Sigmoid colon (tissue), 4 donors: Measurements from ENCODE around the gene GRM4.

Source experiments
- EP300 ChIP-seq, 4 donors: sonication (generic); formaldehyde crosslinking; IDR thresholded peaks; one replicate each; pipeline ENCODE4 v1.6.1; 2017; ENCODE audit warnings: antibody characterized with exemption in 4 of 4
- POLR2AphosphoS5 ChIP-seq, 4 donors: sonication (generic); formaldehyde crosslinking; IDR thresholded peaks; one replicate each; pipeline ENCODE4 v1.6.1; 2017; ENCODE audit warnings: antibody characterized with exemption in 4 of 4
- TF ChIP-seq, protein P1 (sequence below), 4 experiments: fragments of 450-650 bp in 3 of 4; fragments of 200-600 bp in 1 of 4; IDR thresholded peaks; one replicate each; pipeline ENCODE4 v1.5.1; 2016 to 2019; ENCODE audit warnings: antibody characterized with exemption in 4 of 4, mild to moderate bottlenecking in 3 of 4, moderate library complexity in 2 of 4

DNA sequence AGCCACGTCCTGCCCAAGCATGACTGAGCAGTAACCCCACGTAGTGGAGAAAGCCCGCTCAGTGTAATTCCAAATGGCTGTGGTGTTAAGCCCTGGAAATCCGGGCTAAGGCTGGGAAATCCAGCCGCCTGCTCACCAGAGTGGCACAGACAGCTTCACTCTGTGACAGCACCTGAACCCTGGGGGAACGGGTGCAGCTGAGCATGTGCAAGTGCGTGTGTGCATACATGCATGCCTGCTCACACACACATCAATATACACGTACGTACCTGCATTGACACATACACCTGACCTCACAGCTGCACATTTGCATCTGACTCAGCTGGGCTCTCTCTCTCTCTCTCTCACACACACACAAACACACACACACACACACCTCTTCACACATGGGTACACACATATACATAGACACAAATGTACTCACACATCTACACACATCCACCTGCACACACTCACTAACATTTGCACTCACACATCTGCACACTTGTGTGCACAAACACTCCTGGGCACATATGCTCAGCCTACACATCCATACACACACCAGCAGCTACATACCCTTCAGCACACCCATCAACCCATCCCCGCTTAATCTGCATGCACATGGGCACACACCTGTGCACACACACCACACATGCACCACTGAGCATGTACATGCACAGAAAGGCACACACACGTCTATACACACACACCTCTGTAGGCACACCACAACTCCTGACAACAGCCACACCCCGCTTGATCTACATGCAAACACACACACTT, 114.1 kb downstream of the GRM4 start:
- TF ChIP-seq, protein P1, sequence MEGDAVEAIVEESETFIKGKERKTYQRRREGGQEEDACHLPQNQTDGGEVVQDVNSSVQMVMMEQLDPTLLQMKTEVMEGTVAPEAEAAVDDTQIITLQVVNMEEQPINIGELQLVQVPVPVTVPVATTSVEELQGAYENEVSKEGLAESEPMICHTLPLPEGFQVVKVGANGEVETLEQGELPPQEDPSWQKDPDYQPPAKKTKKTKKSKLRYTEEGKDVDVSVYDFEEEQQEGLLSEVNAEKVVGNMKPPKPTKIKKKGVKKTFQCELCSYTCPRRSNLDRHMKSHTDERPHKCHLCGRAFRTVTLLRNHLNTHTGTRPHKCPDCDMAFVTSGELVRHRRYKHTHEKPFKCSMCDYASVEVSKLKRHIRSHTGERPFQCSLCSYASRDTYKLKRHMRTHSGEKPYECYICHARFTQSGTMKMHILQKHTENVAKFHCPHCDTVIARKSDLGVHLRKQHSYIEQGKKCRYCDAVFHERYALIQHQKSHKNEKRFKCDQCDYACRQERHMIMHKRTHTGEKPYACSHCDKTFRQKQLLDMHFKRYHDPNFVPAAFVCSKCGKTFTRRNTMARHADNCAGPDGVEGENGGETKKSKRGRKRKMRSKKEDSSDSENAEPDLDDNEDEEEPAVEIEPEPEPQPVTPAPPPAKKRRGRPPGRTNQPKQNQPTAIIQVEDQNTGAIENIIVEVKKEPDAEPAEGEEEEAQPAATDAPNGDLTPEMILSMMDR (IDR thresholded peaks at IDR 0.05) = no peak
- TF ChIP-seq POLR2AphosphoS5 (IDR thresholded peaks at IDR 0.05) (no peak), EP300 (IDR thresholded peaks at IDR 0.05) (no peak)
